ENCODE measurements around the gene COX10.

DNA sequence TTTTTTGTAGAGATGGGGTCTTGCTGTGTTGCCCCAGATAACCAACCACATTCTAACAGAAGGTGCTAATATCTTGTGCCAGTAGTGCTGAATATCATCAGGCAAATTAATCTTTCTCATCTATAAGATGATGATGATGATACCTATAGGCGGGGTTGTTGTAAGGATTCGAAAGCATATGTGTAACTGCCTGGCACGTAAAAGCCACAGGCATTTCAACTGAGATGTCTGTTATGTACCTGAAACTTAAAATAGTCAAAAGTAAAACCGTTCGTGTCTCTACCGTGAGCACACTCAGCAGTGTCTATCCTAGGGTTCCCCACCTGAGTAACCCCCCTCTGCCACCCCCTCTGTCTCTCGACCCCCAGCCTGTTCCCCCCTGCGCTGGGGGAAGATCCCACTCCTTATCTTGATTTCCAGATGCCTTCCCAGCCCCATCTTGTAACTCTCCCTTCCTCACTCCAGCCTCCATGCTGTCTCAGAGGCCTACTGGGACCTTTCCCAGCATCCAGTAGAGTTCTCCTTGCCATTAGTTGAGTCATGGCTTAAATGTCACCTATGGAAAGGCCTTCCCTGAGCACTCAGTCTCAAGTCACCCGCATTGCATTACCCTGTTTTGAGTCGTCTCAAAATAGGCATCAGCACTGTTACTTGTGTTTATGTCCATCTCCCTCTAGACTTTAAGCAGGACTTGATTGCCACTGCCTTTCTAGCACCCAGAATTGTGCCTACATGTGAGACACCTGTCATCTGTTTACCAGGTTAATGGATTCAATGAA, 133.3 kb downstream of the COX10 start:
- TF ChIP-seq, protein P1, sequence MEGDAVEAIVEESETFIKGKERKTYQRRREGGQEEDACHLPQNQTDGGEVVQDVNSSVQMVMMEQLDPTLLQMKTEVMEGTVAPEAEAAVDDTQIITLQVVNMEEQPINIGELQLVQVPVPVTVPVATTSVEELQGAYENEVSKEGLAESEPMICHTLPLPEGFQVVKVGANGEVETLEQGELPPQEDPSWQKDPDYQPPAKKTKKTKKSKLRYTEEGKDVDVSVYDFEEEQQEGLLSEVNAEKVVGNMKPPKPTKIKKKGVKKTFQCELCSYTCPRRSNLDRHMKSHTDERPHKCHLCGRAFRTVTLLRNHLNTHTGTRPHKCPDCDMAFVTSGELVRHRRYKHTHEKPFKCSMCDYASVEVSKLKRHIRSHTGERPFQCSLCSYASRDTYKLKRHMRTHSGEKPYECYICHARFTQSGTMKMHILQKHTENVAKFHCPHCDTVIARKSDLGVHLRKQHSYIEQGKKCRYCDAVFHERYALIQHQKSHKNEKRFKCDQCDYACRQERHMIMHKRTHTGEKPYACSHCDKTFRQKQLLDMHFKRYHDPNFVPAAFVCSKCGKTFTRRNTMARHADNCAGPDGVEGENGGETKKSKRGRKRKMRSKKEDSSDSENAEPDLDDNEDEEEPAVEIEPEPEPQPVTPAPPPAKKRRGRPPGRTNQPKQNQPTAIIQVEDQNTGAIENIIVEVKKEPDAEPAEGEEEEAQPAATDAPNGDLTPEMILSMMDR (IDR thresholded peaks at IDR 0.05) = no peak
- no peak for TF ChIP-seq POLR2A (IDR thresholded peaks at IDR 0.05)

Measured in esophagus squamous epithelium (tissue), 4 donors.